ENCODE results near the gene RIPOR3. TPM values are rescaled to one million over a fixed set of nuclear protein-coding genes. Genes with fewer than 3 reads are reported as not detected.
"Not testable (repeated sequence)": the region's sequence is repeated elsewhere in the genome, so short reads cannot be mapped to it uniquely, and the experiment has no call there.

The RIPOR3 gene
- total RNA-seq, 1 experiment from 2014 or later, result 0.31 TPM

- not testable (repeated sequence) for DNase-seq (ENCODE audit: low spot score)
These were observed 12.5 kb upstream of the RIPOR3 start for GRCh38 chr20:50703651-50704438.

- DNase-seq (ENCODE audit: low spot score), result no peak
These were observed 10.0 kb upstream of the RIPOR3 start for GRCh38 chr20:50701041-50701963.

GRCh38 chr20:50699688-50700087 is 8.3 kb upstream of the RIPOR3 start:
- no peak for DNase-seq (ENCODE audit: low spot score)

GRCh38 chr20:50698255-50698654 is 6.9 kb upstream of the RIPOR3 start:
- not testable (repeated sequence) for DNase-seq (ENCODE audit: low spot score)

- DNase-seq (ENCODE audit: low spot score), result no peak
These were observed 4.0 kb upstream of the RIPOR3 start for GRCh38 chr20:50695135-50695872.

GRCh38 chr20:50694379-50695134 is 3.2 kb upstream of the RIPOR3 start:
- DNase-seq (ENCODE audit: low spot score), result no peak

GRCh38 chr20:50693001-50693400 is 1.7 kb upstream of the RIPOR3 start:
- DNase-seq (ENCODE audit: low spot score), result no peak

GRCh38 chr20:50692552-50692933 is 1.2 kb upstream of the RIPOR3 start:
- DNase-seq (ENCODE audit: low spot score), result no peak

- DNase-seq (ENCODE audit: low spot score), result no peak
These were observed 520 bp upstream of the RIPOR3 start for GRCh38 chr20:50691573-50692551.

GRCh38 chr20:50689864-50690649 is 1.3 kb downstream of the RIPOR3 start:
- DNase-seq (ENCODE audit: low spot score), result peak; percentile 28

GRCh38 chr20:50688256-50688975 is 2.9 kb downstream of the RIPOR3 start:
- no peak for DNase-seq (ENCODE audit: low spot score)

GRCh38 chr20:50686821-50687220 is 4.5 kb downstream of the RIPOR3 start:
- DNase-seq (ENCODE audit: low spot score), result no peak

- DNase-seq (ENCODE audit: low spot score), result no peak
These were observed 7.8 kb downstream of the RIPOR3 start for GRCh38 chr20:50683570-50683969.

GRCh38 chr20:50682947-50683530 is 8.3 kb downstream of the RIPOR3 start:
- no peak for DNase-seq (ENCODE audit: low spot score)

GRCh38 chr20:50682065-50682464 is 9.3 kb downstream of the RIPOR3 start:
- DNase-seq (ENCODE audit: low spot score), result no peak

GRCh38 chr20:50681359-50682064 is 9.8 kb downstream of the RIPOR3 start:
- DNase-seq (ENCODE audit: low spot score), result no peak
